DMS114 treated with DMSO at 0.1 percent for 48 hours (cell line): Measurements from ENCODE around the gene TNRC18.
"Not testable (repeated sequence)": the region's sequence is repeated elsewhere in the genome, so short reads cannot be mapped to it uniquely, and the experiment has no call there.

ENCODE experiments used
- DNase-seq: peaks from one replicate; lab custom pipeline; 2025; ENCODE audit not compliant: unreplicated experiment; lab: John Stamatoyannopoulos, UW

TNRC18 gene

GRCh38 chr7:5278766-5279165, 144.9 kb downstream of the TNRC18 start:
- no peak for DNase-seq

- no peak for DNase-seq
Observed at GRCh38 chr7:5276611-5277010, 147.0 kb downstream of the TNRC18 start.

- not testable (repeated sequence) for DNase-seq
Observed at GRCh38 chr7:5276123-5276522, 147.5 kb downstream of the TNRC18 start.

- DNase-seq = not testable (repeated sequence)
Observed at GRCh38 chr7:5275510-5275909, 148.1 kb downstream of the TNRC18 start.

GRCh38 chr7:5274985-5275431, 148.6 kb downstream of the TNRC18 start:
- not testable (repeated sequence) for DNase-seq

GRCh38 chr7:5274441-5274840, 149.2 kb downstream of the TNRC18 start:
- DNase-seq = no peak

- DNase-seq = not testable (repeated sequence)
Observed at GRCh38 chr7:5273831-5274405, 149.7 kb downstream of the TNRC18 start.

- DNase-seq = no peak
Observed at GRCh38 chr7:5270788-5271187, 152.8 kb downstream of the TNRC18 start.

GRCh38 chr7:5269992-5270657, 153.5 kb downstream of the TNRC18 start:
- not testable (repeated sequence) for DNase-seq

GRCh38 chr7:5267829-5268228, 155.8 kb downstream of the TNRC18 start:
- DNase-seq = not testable (repeated sequence)

GRCh38 chr7:5266191-5267028, 157.2 kb downstream of the TNRC18 start:
- no peak for DNase-seq

GRCh38 chr7:5265320-5266190, 158.1 kb downstream of the TNRC18 start:
- DNase-seq = no peak

GRCh38 chr7:5263066-5263465, 160.6 kb downstream of the TNRC18 start:
- not testable (repeated sequence) for DNase-seq

GRCh38 chr7:5260530-5261068, 163.0 kb downstream of the TNRC18 start:
- DNase-seq = not testable (repeated sequence)
